ENCODE results near the gene FMN2.
"Not testable (repeated sequence)": the region's sequence is repeated elsewhere in the genome, so short reads cannot be mapped to it uniquely, and the experiment has no call there.

FMN2 gene

GRCh38 chr1:240310226-240310925 lies 218.7 kb downstream of the FMN2 start:
- no peak for DNase-seq (ENCODE audit: low spot score)

- no peak for DNase-seq (ENCODE audit: low spot score)
Observed at GRCh38 chr1:240312872-240313271, 221.2 kb downstream of the FMN2 start.

GRCh38 chr1:240314845-240315801 lies 223.4 kb downstream of the FMN2 start:
- DNase-seq (ENCODE audit: low spot score) = no peak

- DNase-seq (ENCODE audit: low spot score) = no peak
Observed at GRCh38 chr1:240319998-240320397, 228.3 kb downstream of the FMN2 start.

- no peak for DNase-seq (ENCODE audit: low spot score)
Observed at GRCh38 chr1:240320659-240321058, 229.0 kb downstream of the FMN2 start.

GRCh38 chr1:240322943-240323342 lies 231.3 kb downstream of the FMN2 start:
- DNase-seq (ENCODE audit: low spot score) = no peak

- not testable (repeated sequence) for DNase-seq (ENCODE audit: low spot score)
Observed at GRCh38 chr1:240328382-240328781, 236.7 kb downstream of the FMN2 start.

GRCh38 chr1:240329443-240329842 lies 237.8 kb downstream of the FMN2 start:
- no peak for DNase-seq (ENCODE audit: low spot score)

GRCh38 chr1:240332672-240333071 lies 241.0 kb downstream of the FMN2 start:
- no peak for DNase-seq (ENCODE audit: low spot score)

- peak; percentile 34 for DNase-seq (ENCODE audit: low spot score)
Observed at GRCh38 chr1:240337781-240338180, 246.1 kb downstream of the FMN2 start.

- DNase-seq (ENCODE audit: low spot score) = no peak
Observed at GRCh38 chr1:240338837-240339236, 247.2 kb downstream of the FMN2 start.

- no peak for DNase-seq (ENCODE audit: low spot score)
Observed at GRCh38 chr1:240341365-240342250, 249.9 kb downstream of the FMN2 start.

GRCh38 chr1:240342251-240342625 lies 250.6 kb downstream of the FMN2 start:
- DNase-seq (ENCODE audit: low spot score) = no peak

GRCh38 chr1:240343045-240343444 lies 251.4 kb downstream of the FMN2 start:
- DNase-seq (ENCODE audit: low spot score) = no peak

GRCh38 chr1:240343966-240344365 lies 252.3 kb downstream of the FMN2 start:
- DNase-seq (ENCODE audit: low spot score) = no peak

GRCh38 chr1:240344918-240345317 lies 253.2 kb downstream of the FMN2 start:
- DNase-seq (ENCODE audit: low spot score) = no peak

- no peak for DNase-seq (ENCODE audit: low spot score)
Observed at GRCh38 chr1:240349695-240350094, 258.0 kb downstream of the FMN2 start.

GRCh38 chr1:240350910-240351331 lies 259.2 kb downstream of the FMN2 start:
- no peak for DNase-seq (ENCODE audit: low spot score)

GRCh38 chr1:240351690-240352089 lies 260.0 kb downstream of the FMN2 start:
- DNase-seq (ENCODE audit: low spot score) = no peak

GRCh38 chr1:240352769-240353168 lies 261.1 kb downstream of the FMN2 start:
- DNase-seq (ENCODE audit: low spot score) = no peak

- no peak for DNase-seq (ENCODE audit: low spot score)
Observed at GRCh38 chr1:240356568-240356967, 264.9 kb downstream of the FMN2 start.

- no peak for DNase-seq (ENCODE audit: low spot score)
Observed at GRCh38 chr1:240362046-240362445, 270.4 kb downstream of the FMN2 start.
